ENCODE measurements around the gene TNK1.

DNA sequence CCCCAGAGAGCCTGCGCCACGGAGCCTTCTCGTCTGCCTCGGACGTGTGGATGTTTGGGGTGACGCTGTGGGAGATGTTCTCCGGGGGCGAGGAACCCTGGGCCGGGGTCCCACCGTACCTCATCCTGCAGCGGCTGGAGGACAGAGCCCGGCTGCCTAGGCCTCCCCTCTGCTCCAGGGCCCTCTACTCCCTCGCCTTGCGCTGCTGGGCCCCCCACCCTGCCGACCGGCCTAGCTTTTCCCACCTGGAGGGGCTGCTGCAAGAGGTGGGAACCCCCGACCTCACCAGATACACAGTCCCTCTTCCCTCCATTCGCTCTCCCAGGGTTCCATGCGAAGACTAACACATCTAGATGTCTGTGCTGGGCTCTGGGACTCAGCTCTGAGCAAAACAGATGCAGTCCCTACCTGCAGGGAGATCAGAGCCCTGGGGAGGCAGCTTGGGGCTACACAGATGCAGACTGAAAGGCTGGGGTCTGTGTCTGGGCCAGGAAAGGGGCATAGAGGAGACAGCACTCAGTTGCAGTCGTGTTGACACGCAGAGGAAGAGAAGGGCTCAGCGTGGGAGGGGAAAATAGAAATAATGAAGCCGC is 3.7 kb downstream of the TNK1 start:
- no peak for TF ChIP-seq POLR2A (IDR thresholded peaks at IDR 0.05)
- no peak for TF ChIP-seq CTCF (IDR thresholded peaks at IDR 0.05 in 8 of 11, conservative IDR thresholded peaks at IDR 0.05 in 3 of 11)
